K562 (cell line): ENCODE measurements around the gene RAB6B. TPM values are rescaled to one million over a fixed set of nuclear protein-coding genes. Genes with fewer than 3 reads are reported as not detected.
A peak's percentile ranks its signal among the peaks of the same experiment; 100 is the strongest.

Experiments
- ATAC-seq: fragments of 200-7000 bp; cut with Tn5 transposase; 3 replicates; pipeline ENCODE4 v1.9.1; 2020; ENCODE audit warnings: moderate library complexity
- BruUV-seq: library from RNA; stranded (reverse); fragments of 400-500 nt; replicated peaks from 2 replicates; lab custom pipeline; 2021; lab: Mats Ljungman, UMichigan
- CTCF ChIA-PET: fragments of 300-600 bp; formaldehyde crosslinking; extraction: SDS; loops from one replicate; lab custom pipeline; 2021; ENCODE audit warnings: low intra/inter-chr PET ratio; lab: Yijun Ruan, JAX
- POLR2A ChIA-PET: fragments of 300-600, 350-650 bp; sonication (Branson Sonifier 250); formaldehyde crosslinking; extraction: SDS; loops from one replicate; lab custom pipeline; 2021; ENCODE audit warnings: antibody characterized with exemption, inconsistent platforms; lab: Yijun Ruan, JAX
- DNase-seq, 4 experiments: peaks; one replicate each; pipeline versions ENCODE4 v3.0.0 to v3.0.0-alpha.2; 2011 to 2018; ENCODE audit warnings: low spot score in 3 of 4, mixed read lengths in 3 of 4; ENCODE audit errors: extremely low read depth in 1 of 4
- FAIRE-seq: peaks from 2 replicates; lab custom pipeline; 2011; peaks lifted over from hg19 to GRCh38; lab: Jason Lieb, UNC
- H2AFZ ChIP-seq: 2 replicates; pipeline ENCODE4 v1.6.0; 2011; ENCODE audit warnings: low read depth, low read length, control low read depth, inconsistent platforms
- H3K27ac ChIP-seq: fragments of 200-600 bp; 3 replicates; pipeline ENCODE4 v1.8.0; 2011; ENCODE audit warnings: low read depth, mild to moderate bottlenecking, control low read depth, inconsistent platforms, low read length, moderate library complexity, mixed read lengths; ENCODE audit errors: extremely low read depth
- H3K27me3 ChIP-seq, 2 experiments: fragments of 300-600 bp in 1 of 2; 2 replicates in 1 of 2; 3 replicates in 1 of 2; pipeline versions ENCODE4 v1.6.0 to v1.8.0; 2011; ENCODE audit warnings: inconsistent platforms in 2 of 2, low read length in 2 of 2, mild to moderate bottlenecking in 1 of 2, mixed read lengths in 1 of 2, moderate library complexity in 1 of 2; ENCODE audit not compliant: control insufficient read depth in 2 of 2, insufficient read depth in 2 of 2
- H3K36me3 ChIP-seq: fragments of 300-600 bp; 3 replicates; pipeline ENCODE4 v1.8.0; 2011; ENCODE audit warnings: mild to moderate bottlenecking, low read length, inconsistent platforms; ENCODE audit not compliant: control insufficient read depth, insufficient read depth
- H3K4me1 ChIP-seq, 2 experiments: fragments of 200-600 bp in 1 of 2; replicated peaks in 1 of 2; 2 replicates in 1 of 2; 3 replicates in 1 of 2; pipeline versions ENCODE4 v1.5.1 to v1.8.0; 2011; ENCODE audit warnings: inconsistent platforms in 2 of 2, low read length in 2 of 2, mild to moderate bottlenecking in 1 of 2, mixed read lengths in 1 of 2, moderate library complexity in 1 of 2; ENCODE audit not compliant: control insufficient read depth in 2 of 2, insufficient read depth in 2 of 2
- H3K4me2 ChIP-seq: 2 replicates; pipeline ENCODE4 v1.6.1; 2011; ENCODE audit warnings: low read length, control low read depth, inconsistent platforms, mixed read lengths; ENCODE audit not compliant: insufficient read depth
- H3K4me3 ChIP-seq: fragments of 200-600 bp; sonication (generic), shearing (Covaris generic); 2 replicates; pipeline ENCODE4 v1.5.1; 2016; ENCODE audit warnings: control low read depth, inconsistent platforms
- H3K79me2 ChIP-seq: fragments of 200-600 bp; 3 replicates; pipeline ENCODE4 v1.8.0; 2011; ENCODE audit warnings: low read length, inconsistent platforms; ENCODE audit not compliant: control insufficient read depth, insufficient read depth
- H3K9ac ChIP-seq, 2 experiments: 2 replicates each; pipeline versions ENCODE4 v1.6.0 to v1.6.1; 2011; ENCODE audit warnings: low read depth in 2 of 2, low read length in 2 of 2, control low read depth in 1 of 2, inconsistent platforms in 1 of 2, mild to moderate bottlenecking in 1 of 2, mixed read lengths in 1 of 2; ENCODE audit not compliant: insufficient read depth in 1 of 2
- H3K9me1 ChIP-seq: one replicate; pipeline ENCODE4 v1.6.0; 2011; ENCODE audit warnings: inconsistent platforms, mild to moderate bottlenecking, low read length, moderate library complexity; ENCODE audit not compliant: control insufficient read depth, insufficient read depth
- H3K9me3 ChIP-seq: replicated peaks from 2 replicates; pipeline ENCODE4 v1.5.1; 2011; ENCODE audit warnings: low read depth, low read length, inconsistent platforms; ENCODE audit not compliant: control insufficient read depth, insufficient read depth
- H4K20me1 ChIP-seq: replicated peaks from 2 replicates; pipeline ENCODE4 v1.6.1; 2011; ENCODE audit warnings: low read length, inconsistent platforms, mixed read lengths; ENCODE audit not compliant: control insufficient read depth, insufficient read depth
- NFIC ChIP-seq: fragments of 450-650 bp; IDR thresholded peaks from 2 replicates; pipeline ENCODE4 v1.6.1; 2017; ENCODE audit warnings: mild to moderate bottlenecking, inconsistent platforms
- YBX1 ChIP-seq: fragments of 450-650 bp; IDR thresholded peaks from 2 replicates; pipeline ENCODE4 v1.7.1; 2016; ENCODE audit warnings: mild to moderate bottlenecking
- WGBS: fragments of 100-300 bp; shearing (Covaris generic); methylation state at CpG from one replicate; pipeline ENCODE4 v1.1.6; 2016; ENCODE audit warnings: low coverage, mixed read lengths; ENCODE audit not compliant: insufficient coverage; ENCODE audit errors: missing lambda C conversion rate; 5-methylcytosine and 5-hydroxymethylcytosine counted together
- in situ Hi-C: fragments of 300-500 bp; cut with MboI; formaldehyde crosslinking; loops from 4 replicates; pipeline ENCODE4 v1.15.0; 2018; ENCODE audit warnings: inconsistent platforms, mixed read lengths
- intact Hi-C: fragments of 100-400 bp; cut with micrococcal nuclease; formaldehyde crosslinking; loops from 2 replicates; pipeline ENCODE4 v1.14.2; 2022
- polyA plus RNA-seq, 8 experiments: library from polyadenylated mRNA; depleted of rRNA in 4 of 8; stranded (reverse) in 5 of 8; unstranded in 3 of 8; fragments of >200 nt; fragmentation: Nextera tagmentation in 2 of 8; fragmentation: Illumina TruSeq in 1 of 8; extraction: Ambion mirVana in 2 of 8; extraction: Trizol in 1 of 8; gene quantifications; 2 replicates each; pipeline versions ENCODE4 v1.2.1 to v1.2.3, GENCODE V29; 2011 to 2014; ENCODE audit warnings: inconsistent platforms in 1 of 8, missing spikeins in 1 of 8
- total RNA-seq, 7 experiments: library from RNA; depleted of rRNA in 6 of 7; stranded (reverse); fragments of >200 nt in 6 of 7; fragmentation: Illumina TruSeq in 2 of 7; extraction: Trizol in 2 of 7; gene quantifications; 2 replicates each; pipeline versions ENCODE4 v1.2.1 to v1.2.3, GENCODE V29; 2011 to 2021; ENCODE audit warnings: low replicate concordance in 1 of 7
- TF ChIP-seq, protein P1 (sequence below): fragments of 450-650 bp; formaldehyde crosslinking; IDR thresholded peaks from 2 replicates; pipeline ENCODE4 v1.4.0; 2020; ENCODE audit warnings: mild to moderate bottlenecking, moderate library complexity

RAB6B gene
- total and polyA plus RNA-seq, 9 of the 15 experiments (the other 6 are each of a cell fraction or from before 2014, with no cell fraction given), result 0.60 to 18.1 (median 1.5) TPM

GRCh38 chr3:133933097-133934024 is 37.7 kb upstream of the RAB6B start:
- H3K9me1 ChIP-seq, result no peaks in the 10 kb centered on the region
- H3K36me3 ChIP-seq, result no peaks in the 10 kb centered on the region
- in situ Hi-C loops, result no loop called here
- H3K27me3 ChIP-seq, result peaks cover 3 to 60% of the 10 kb centered on the region in 2 experiments; a peak in 4 of 5 replicates
- H3K4me2 ChIP-seq, result no peak overlapping the region
- H2AFZ ChIP-seq, result no peak overlapping the region
- ChIA-PET POLR2A (interaction anchor here (1.6 kb wide), 1 partner anchor 9 kb away, joined by 5 read pairs; no protein-coding TSS in a partner anchor), CTCF (no interaction called here)
- H3K4me1 ChIP-seq, result peaks cover 0 to 2% of the 10 kb centered on the region in 2 experiments; a peak in 1 of 5 replicates
- TF ChIP-seq, protein P1, sequence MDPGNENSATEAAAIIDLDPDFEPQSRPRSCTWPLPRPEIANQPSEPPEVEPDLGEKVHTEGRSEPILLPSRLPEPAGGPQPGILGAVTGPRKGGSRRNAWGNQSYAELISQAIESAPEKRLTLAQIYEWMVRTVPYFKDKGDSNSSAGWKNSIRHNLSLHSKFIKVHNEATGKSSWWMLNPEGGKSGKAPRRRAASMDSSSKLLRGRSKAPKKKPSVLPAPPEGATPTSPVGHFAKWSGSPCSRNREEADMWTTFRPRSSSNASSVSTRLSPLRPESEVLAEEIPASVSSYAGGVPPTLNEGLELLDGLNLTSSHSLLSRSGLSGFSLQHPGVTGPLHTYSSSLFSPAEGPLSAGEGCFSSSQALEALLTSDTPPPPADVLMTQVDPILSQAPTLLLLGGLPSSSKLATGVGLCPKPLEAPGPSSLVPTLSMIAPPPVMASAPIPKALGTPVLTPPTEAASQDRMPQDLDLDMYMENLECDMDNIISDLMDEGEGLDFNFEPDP, result no peak
- TF ChIP-seq YBX1 (no peak), NFIC (peak; percentile 52)
- no peak for DNase-seq
- H3K79me2 ChIP-seq, result no peaks in the 10 kb centered on the region
- BruUV-seq, result no TSS peak
- H3K9ac ChIP-seq, result no peak overlapping the region
- intact Hi-C loops, result loop anchor here (5.0 to 10.0 kb wide), 2 partner anchors 371 to 444 kb away; no protein-coding TSS in a partner anchor
- 4% methylated on average over 9 of the region's 9 CpGs for WGBS
- no peak overlapping the region for H3K27ac ChIP-seq
- no peaks in the 10 kb centered on the region for H3K9me3 ChIP-seq
- H3K4me3 ChIP-seq, result no peak overlapping the region
- no peak for FAIRE-seq
- no peaks in the 10 kb centered on the region; the same call in 1 of the 2 replicates for H4K20me1 ChIP-seq
- ATAC-seq, result no peak
